ENCODE measurements around the gene MEX3C. TPM values are rescaled to one million over a fixed set of nuclear protein-coding genes. Genes with fewer than 3 reads are reported as not detected.

MEX3C gene
- total and polyA plus RNA-seq, 2 donors (not counting 1 experiment from before 2014, with no cell fraction given): 29.1 to 92.4 TPM

- no peak for ATAC-seq (ENCODE audit: low read depth)
- no peak overlapping the region for H3K27ac Mint-ChIP-seq
- ChIA-PET POLR2A (no interaction called here), CTCF (interaction anchor here (1.0 kb wide), 1 partner anchor 13 kb away, joined by 4 read pairs; no protein-coding TSS in a partner anchor)
- Histone ChIP-seq H3K4me1 (ENCODE audit: control insufficient read depth in 2 of 2, insufficient read depth in 2 of 2, low read length in 2 of 2) (peaks cover 0 to 8% of the 10 kb centered on the region in 2 donors), H3K36me3 (replicated peaks in 1 of 2; ENCODE audit: control extremely low read depth in 1 of 2, control insufficient read depth in 1 of 2, extremely low read depth in 1 of 2, insufficient read depth in 2 of 2, low read length in 1 of 2) (no peaks in the 10 kb centered on the region), H3K4me2 (replicated peaks; ENCODE audit: low read depth, low read length, poor library complexity, severe bottlenecking) (no peak overlapping the region), H3K79me2 (ENCODE audit: control insufficient read depth, insufficient read depth, low read length) (no peaks in the 10 kb centered on the region), H2AFZ (ENCODE audit: insufficient read depth, low read depth, low read length, poor library complexity, severe bottlenecking) (no peak overlapping the region), H3K9ac (ENCODE audit: low read length) (no peak overlapping the region), H3K4me3 (ENCODE audit: control extremely low read depth in 1 of 5, extremely low read depth in 1 of 5, insufficient read depth in 1 of 5, low read depth in 2 of 5, low read length in 4 of 5) (no peak overlapping the region), H3K27ac (ENCODE audit: low read length in 2 of 2) (no peak overlapping the region), H4K20me1 (ENCODE audit: control insufficient read depth, insufficient read depth, low read length, poor library complexity, severe bottlenecking) (no peaks in the 10 kb centered on the region), H3K9me3 (ENCODE audit: control extremely low read depth in 1 of 3, control insufficient read depth in 2 of 3, insufficient read depth in 1 of 3, low read length in 2 of 3) (no peaks in the 10 kb centered on the region), H3K27me3 (replicated peaks in 1 of 4; ENCODE audit: control extremely low read depth in 1 of 4, control insufficient read depth in 3 of 4, insufficient read depth in 4 of 4, low read length in 3 of 4) (no peaks in the 10 kb centered on the region)
- WGBS (ENCODE audit: insufficient coverage): 100% methylated on average over 2 of the region's 2 CpGs
- H3K4me3 Mint-ChIP-seq: no peak overlapping the region
- intact Hi-C loops (cut with micrococcal nuclease): no loop called here
- TF ChIP-seq EZH2 (IDR thresholded peaks at IDR 0.05; ENCODE audit: borderline replicate concordance, insufficient read depth, low read depth, low read length, poor library complexity, severe bottlenecking) (no peak), CTCF (IDR thresholded peaks at IDR 0.05) (no peak)
- no peaks in the 10 kb centered on the region for H3K27me3 Mint-ChIP-seq
- DNase-seq: no peak
- H3K9me3 Mint-ChIP-seq (ENCODE audit: insufficient read depth): no peaks in the 10 kb centered on the region
- peaks cover 18% of the 10 kb centered on the region for H3K4me1 Mint-ChIP-seq
Measured at GRCh38 chr18:51165296-51165695, 32.2 kb downstream of the MEX3C start.

GRCh38 chr18:51164761-51165281 is 32.7 kb downstream of the MEX3C start:
- Mint-ChIP-seq H3K27ac (no peak overlapping the region), H3K27me3 (no peaks in the 10 kb centered on the region), H3K4me3 (no peak overlapping the region), H3K9me3 (ENCODE audit: insufficient read depth) (no peaks in the 10 kb centered on the region), H3K4me1 (peaks cover 16% of the 10 kb centered on the region)
- no peak overlapping the region for H3K27ac ChIP-seq (ENCODE audit: low read length in 2 of 2)
- H3K4me1 ChIP-seq (ENCODE audit: control insufficient read depth in 2 of 2, insufficient read depth in 2 of 2, low read length in 2 of 2): peaks cover 3 to 13% of the 10 kb centered on the region in 2 donors
- H3K9ac ChIP-seq (ENCODE audit: low read length): no peak overlapping the region
- WGBS (ENCODE audit: insufficient coverage): 100% methylated on average over 2 of the region's 2 CpGs
- no peak overlapping the region for H3K4me3 ChIP-seq (ENCODE audit: control extremely low read depth in 1 of 5, extremely low read depth in 1 of 5, insufficient read depth in 1 of 5, low read depth in 2 of 5, low read length in 4 of 5)
- ATAC-seq (ENCODE audit: low read depth) (no peak), DNase-seq (no peak)
- no peaks in the 10 kb centered on the region for H3K9me3 ChIP-seq (ENCODE audit: control extremely low read depth in 1 of 3, control insufficient read depth in 2 of 3, insufficient read depth in 1 of 3, low read length in 2 of 3)
- ChIA-PET POLR2A (no interaction called here), CTCF (interaction anchor here (1.0 kb wide), 1 partner anchor 13 kb away, joined by 4 read pairs; no protein-coding TSS in a partner anchor)
- no peaks in the 10 kb centered on the region for H3K79me2 ChIP-seq (ENCODE audit: control insufficient read depth, insufficient read depth, low read length)
- H3K27me3 ChIP-seq (replicated peaks in 1 of 4; ENCODE audit: control extremely low read depth in 1 of 4, control insufficient read depth in 3 of 4, insufficient read depth in 4 of 4, low read length in 3 of 4): no peaks in the 10 kb centered on the region
- H4K20me1 ChIP-seq (ENCODE audit: control insufficient read depth, insufficient read depth, low read length, poor library complexity, severe bottlenecking): no peaks in the 10 kb centered on the region
- TF ChIP-seq CTCF (IDR thresholded peaks at IDR 0.05): no peak
- no peak for TF ChIP-seq EZH2 (IDR thresholded peaks at IDR 0.05; ENCODE audit: borderline replicate concordance, insufficient read depth, low read depth, low read length, poor library complexity, severe bottlenecking)
- intact Hi-C loops (cut with micrococcal nuclease): no loop called here
- no peak overlapping the region for H2AFZ ChIP-seq (ENCODE audit: insufficient read depth, low read depth, low read length, poor library complexity, severe bottlenecking)
- H3K4me2 ChIP-seq (replicated peaks; ENCODE audit: low read depth, low read length, poor library complexity, severe bottlenecking): no peak overlapping the region
- H3K36me3 ChIP-seq (replicated peaks in 1 of 2; ENCODE audit: control extremely low read depth in 1 of 2, control insufficient read depth in 1 of 2, extremely low read depth in 1 of 2, insufficient read depth in 2 of 2, low read length in 1 of 2): no peaks in the 10 kb centered on the region
